SK-N-SH (cell line): ENCODE results near the gene ANKRD31. TPM values are rescaled to one million over a fixed set of nuclear protein-coding genes. Genes with fewer than 3 reads are reported as not detected.
"Not testable (repeated sequence)": the region's sequence is repeated elsewhere in the genome, so short reads cannot be mapped to it uniquely, and the experiment has no call there.

Experiments used
- CTCF ChIA-PET: fragments of 300-600, 350-600 bp; formaldehyde crosslinking; extraction: SDS; loops from one replicate; lab custom pipeline; 2021; lab: Yijun Ruan, JAX
- POLR2A ChIA-PET: fragments of 350-600 bp; sonication (Branson Sonifier 250); formaldehyde crosslinking; extraction: SDS; loops from one replicate; lab custom pipeline; 2020; ENCODE audit warnings: antibody characterized with exemption, inconsistent platforms; lab: Yijun Ruan, JAX
- DNase-seq: peaks from one replicate; pipeline ENCODE4 v3.0.0; 2012
- H2AFZ ChIP-seq: fragments of 200-600 bp; sonication (generic); 2 replicates; pipeline ENCODE4 v1.8.1; 2016; ENCODE audit warnings: antibody characterized with exemption, mild to moderate bottlenecking, low read depth
- H3F3A ChIP-seq: fragments of 200-600 bp; sonication (generic); replicated peaks from 2 replicates; pipeline ENCODE3; 2016; ENCODE audit warnings: antibody characterized with exemption, mild to moderate bottlenecking; ENCODE audit not compliant: insufficient read depth
- H3K27ac ChIP-seq, 2 experiments: fragments of 200-500 bp in 1 of 2; fragments of 200-600 bp in 1 of 2; sonication (Bioruptor generic) in 1 of 2; sonication (generic), shearing (Covaris generic) in 1 of 2; 2 replicates each; pipeline versions ENCODE4 v1.5.1 to v1.6.1; 2014 to 2016; ENCODE audit warnings: low read depth in 2 of 2, inconsistent platforms in 1 of 2, low read length in 1 of 2, mild to moderate bottlenecking in 1 of 2, mixed read lengths in 1 of 2
- H3K27me3 ChIP-seq: fragments of 200-600 bp; sonication (generic), shearing (Covaris generic); 2 replicates; pipeline ENCODE4 v1.6.1; 2016; ENCODE audit warnings: mixed run types; ENCODE audit not compliant: insufficient read depth
- H3K36me3 ChIP-seq, 2 experiments: fragments of 200-500 bp in 1 of 2; fragments of 200-600 bp in 1 of 2; sonication (Bioruptor generic) in 1 of 2; sonication (generic) in 1 of 2; replicated peaks in 1 of 2; 2 replicates each; pipeline versions ENCODE3 to v1.5.1; 2014 to 2016; ENCODE audit warnings: low read length in 1 of 2, mild to moderate bottlenecking in 1 of 2; ENCODE audit not compliant: insufficient read depth in 2 of 2, control insufficient read depth in 1 of 2
- H3K4me1 ChIP-seq, 2 experiments: fragments of 200-500 bp in 1 of 2; fragments of 200-600 bp in 1 of 2; sonication (Bioruptor generic) in 1 of 2; sonication (generic), shearing (Covaris generic) in 1 of 2; 2 replicates each; pipeline versions ENCODE4 v1.5.1 to v1.6.1; 2014 to 2016; ENCODE audit warnings: low read depth in 1 of 2, low read length in 1 of 2, mixed run types in 1 of 2; ENCODE audit not compliant: insufficient read depth in 2 of 2, control insufficient read depth in 1 of 2
- H3K4me2 ChIP-seq: fragments of 200-600 bp; sonication (generic), shearing (Covaris generic); 2 replicates; pipeline ENCODE4 v1.6.1; 2017; ENCODE audit warnings: mixed run types
- H3K4me3 ChIP-seq, 2 experiments: fragments of 200-500 bp in 1 of 2; fragments of 200-600 bp in 1 of 2; sonication (Bioruptor generic) in 1 of 2; sonication (generic), shearing (Covaris generic) in 1 of 2; 2 replicates each; pipeline versions ENCODE4 v1.5.1 to v1.8.1; 2014 to 2016; ENCODE audit warnings: low read depth in 2 of 2, inconsistent platforms in 1 of 2, low read length in 1 of 2, mild to moderate bottlenecking in 1 of 2, mixed read lengths in 1 of 2, moderate library complexity in 1 of 2
- H3K79me2 ChIP-seq: fragments of 200-600 bp; sonication (generic); 2 replicates; pipeline ENCODE4 v1.8.1; 2017; ENCODE audit warnings: mild to moderate bottlenecking; ENCODE audit not compliant: insufficient read depth
- H3K9ac ChIP-seq: fragments of 200-600 bp; sonication (generic); 2 replicates; pipeline ENCODE4 v1.6.1; 2017; ENCODE audit warnings: mixed run types
- H3K9me2 ChIP-seq: fragments of 200-600 bp; sonication (generic); 2 replicates; pipeline ENCODE4 v1.6.1; 2017; ENCODE audit warnings: mixed run types
- H3K9me3 ChIP-seq: fragments of 200-600 bp; sonication (generic); 2 replicates; pipeline ENCODE4 v1.6.1; 2017; ENCODE audit warnings: mixed run types, mild to moderate bottlenecking, moderate library complexity
- H4K20me1 ChIP-seq: fragments of 200-600 bp; sonication (generic); 2 replicates; pipeline ENCODE4 v1.6.1; 2017; ENCODE audit warnings: mild to moderate bottlenecking, mixed run types; ENCODE audit not compliant: insufficient read depth
- EZH2phosphoT487 ChIP-seq: fragments of 200-600 bp; sonication (generic); IDR thresholded peaks from 2 replicates; pipeline ENCODE4 v1.6.1; 2017; ENCODE audit warnings: low read depth, mixed run types, mild to moderate bottlenecking, antibody characterized with exemption, moderate library complexity, borderline replicate concordance
- FOSL2 ChIP-seq: IDR thresholded peaks from 2 replicates; pipeline ENCODE4 v1.4.0; 2012; ENCODE audit warnings: low read depth, mild to moderate bottlenecking, moderate library complexity, borderline replicate concordance
- GATA2 ChIP-seq: sonication (generic); formaldehyde crosslinking; IDR thresholded peaks from 2 replicates; pipeline ENCODE4 v1.5.0; 2020; ENCODE audit warnings: mild to moderate bottlenecking, missing genetic modification reagents
- MEF2A ChIP-seq: IDR thresholded peaks from 2 replicates; pipeline ENCODE4 v1.4.0; 2012; ENCODE audit warnings: low read depth, borderline replicate concordance
- NFIC ChIP-seq: IDR thresholded peaks from 2 replicates; pipeline ENCODE4 v1.4.0; 2012; ENCODE audit warnings: borderline replicate concordance
- NRF1 ChIP-seq: IDR thresholded peaks from 2 replicates; pipeline ENCODE4 v1.6.1; 2012; ENCODE audit warnings: low read depth, mild to moderate bottlenecking, low read length
- POLR2AphosphoS5 ChIP-seq: IDR thresholded peaks from 2 replicates; pipeline ENCODE4 v1.6.1; 2012; ENCODE audit warnings: low read depth, low read length
- RAD21 ChIP-seq: IDR thresholded peaks from 2 replicates; pipeline ENCODE4 v1.6.1; 2012; ENCODE audit warnings: mild to moderate bottlenecking, low read length
- RXRA ChIP-seq: IDR thresholded peaks from 2 replicates; pipeline ENCODE4 v1.4.0; 2012; ENCODE audit warnings: low read depth, mild to moderate bottlenecking, borderline replicate concordance
- SIN3A ChIP-seq: IDR thresholded peaks from 2 replicates; pipeline ENCODE4 v1.6.1; 2012; ENCODE audit warnings: low read depth, mild to moderate bottlenecking, low read length, moderate library complexity, borderline replicate concordance
- SMC3 ChIP-seq: IDR thresholded peaks from 2 replicates; pipeline ENCODE4 v1.6.1; 2012; ENCODE audit warnings: low read depth, low read length, improper control_type of control experiment
- USF2 ChIP-seq: fragments of 150-350 bp; IDR thresholded peaks from 2 replicates; pipeline ENCODE4 v1.6.1; 2017; ENCODE audit warnings: antibody characterized with exemption, low read length, low read depth, borderline replicate concordance
- ZBTB33 ChIP-seq: IDR thresholded peaks from 2 replicates; pipeline ENCODE4 v1.4.0; 2012; ENCODE audit warnings: low read depth, borderline replicate concordance
- WGBS: methylation state at CpG from one replicate; pipeline ENCODE4 v1.1.6; 2017; ENCODE audit warnings: low lambda C conversion rate; 5-methylcytosine and 5-hydroxymethylcytosine counted together
- polyA plus RNA-seq, 3 experiments: library from polyadenylated mRNA; depleted of rRNA; stranded (reverse); fragments of >200 nt; gene quantifications; 2 replicates each; pipeline ENCODE4 v1.2.3, GENCODE V29; 2012
- TF ChIP-seq, protein P1 (sequence below): IDR thresholded peaks from 2 replicates; pipeline ENCODE4; 2012

ANKRD31 gene
- polyA plus RNA-seq, 1 of the 3 experiments (the other 2 are of a cell fraction): 0.05 TPM

GRCh38 chr5:75274486-75274885, 37.8 kb upstream of the ANKRD31 start:
- TF ChIP-seq EZH2phosphoT487 (no peak), SIN3A (no peak)
- TF ChIP-seq, protein P1, sequence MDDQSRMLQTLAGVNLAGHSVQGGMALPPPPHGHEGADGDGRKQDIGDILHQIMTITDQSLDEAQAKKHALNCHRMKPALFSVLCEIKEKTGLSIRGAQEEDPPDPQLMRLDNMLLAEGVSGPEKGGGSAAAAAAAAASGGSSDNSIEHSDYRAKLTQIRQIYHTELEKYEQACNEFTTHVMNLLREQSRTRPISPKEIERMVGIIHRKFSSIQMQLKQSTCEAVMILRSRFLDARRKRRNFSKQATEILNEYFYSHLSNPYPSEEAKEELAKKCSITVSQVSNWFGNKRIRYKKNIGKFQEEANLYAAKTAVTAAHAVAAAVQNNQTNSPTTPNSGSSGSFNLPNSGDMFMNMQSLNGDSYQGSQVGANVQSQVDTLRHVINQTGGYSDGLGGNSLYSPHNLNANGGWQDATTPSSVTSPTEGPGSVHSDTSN: no peak
- CTCF ChIA-PET: no interaction called here
- H2AFZ ChIP-seq: no peak overlapping the region
- no peaks in the 10 kb centered on the region for H3K79me2 ChIP-seq
- H3K9me3 ChIP-seq: no peaks in the 10 kb centered on the region
- no peaks in the 10 kb centered on the region for H3K27me3 ChIP-seq
- no peak overlapping the region for H3K4me3 ChIP-seq
- no peak overlapping the region for H3K4me2 ChIP-seq
- POLR2A ChIA-PET: no interaction called here
- no peaks in the 10 kb centered on the region for H3F3A ChIP-seq
- no peak overlapping the region for H3K27ac ChIP-seq
- H3K36me3 ChIP-seq: no peaks in the 10 kb centered on the region
- peaks cover 0 to 5% of the 10 kb centered on the region in 2 experiments; a peak in 1 of 4 replicates for H3K4me1 ChIP-seq
- no peak for DNase-seq
- no peak overlapping the region for H3K9ac ChIP-seq
- 36% methylated on average over 1 of the region's 1 CpG for WGBS
- no peaks in the 10 kb centered on the region for H4K20me1 ChIP-seq
- H3K9me2 ChIP-seq: no peaks in the 10 kb centered on the region

DNA sequence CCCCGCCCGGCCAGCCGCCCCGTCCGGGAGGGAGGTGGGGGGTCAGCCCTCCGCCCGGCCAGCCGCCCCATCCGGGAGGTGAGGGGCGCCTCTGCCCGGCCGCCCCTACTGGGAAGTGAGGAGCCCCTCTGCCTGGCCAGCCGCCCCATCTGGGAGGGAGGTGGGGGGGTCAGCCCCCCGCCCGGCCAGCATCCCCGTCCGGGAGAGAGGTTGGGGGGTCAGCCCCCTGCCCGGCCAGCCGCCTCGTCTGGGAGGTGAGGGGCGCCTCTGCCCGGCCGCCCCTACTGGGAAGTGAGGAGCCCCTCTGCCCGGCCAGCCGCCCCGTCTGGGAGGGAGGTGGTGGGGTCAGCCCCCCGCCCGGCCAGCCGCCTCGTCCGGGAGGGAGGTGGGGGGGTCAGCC, 33.9 kb upstream of the ANKRD31 start:
- DNase-seq, H3K4me3 ChIP-seq, POLR2A ChIA-PET, H3K27ac ChIP-seq, H3K36me3 ChIP-seq, H3K9me2 ChIP-seq, H3F3A ChIP-seq, H3K27me3 ChIP-seq, CTCF ChIA-PET, H4K20me1 ChIP-seq, H3K9ac ChIP-seq, H3K79me2 ChIP-seq, H3K9me3 ChIP-seq, H2AFZ ChIP-seq, H3K4me2 ChIP-seq, H3K4me1 ChIP-seq: not testable (repeated sequence)
- WGBS: no CpG with 5 or more reads among the region's 31 CpGs

DNA sequence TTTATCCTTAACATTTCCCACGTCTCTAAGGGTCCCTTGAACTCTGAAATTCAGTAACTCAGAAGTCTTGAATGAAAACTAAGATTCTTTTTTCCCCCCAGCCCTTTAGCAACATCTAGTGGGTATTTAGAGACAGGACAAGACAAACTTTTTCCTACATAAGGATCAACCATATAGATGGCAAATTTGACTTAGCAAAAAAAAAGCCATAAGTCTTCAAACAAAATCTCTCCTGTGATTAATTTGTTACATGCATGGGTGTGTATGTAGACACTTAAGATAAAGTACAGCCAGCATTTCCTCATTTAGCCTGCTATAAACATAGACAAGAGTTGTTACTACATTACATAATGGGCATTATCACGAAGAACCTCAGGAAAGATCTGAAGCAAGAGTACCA, 29.1 kb upstream of the ANKRD31 start:
- no peaks in the 10 kb centered on the region for H3K4me1 ChIP-seq
- H3K9ac ChIP-seq: no peak overlapping the region
- WGBS: 25% methylated on average over 2 of the region's 2 CpGs
- ChIA-PET POLR2A (interaction anchor here (0.6 kb wide), 1 partner anchor 293 kb away, joined by 4 read pairs; no protein-coding TSS in a partner anchor), CTCF (interaction anchor here (0.6 to 1.2 kb wide), 3 partner anchors 340 to 347 kb away, joined by 3 read pairs; no protein-coding TSS in a partner anchor)
- no peaks in the 10 kb centered on the region; the same call in 1 of the 2 replicates for H3K27me3 ChIP-seq
- no peaks in the 10 kb centered on the region for H3K9me3 ChIP-seq
- no peak overlapping the region for H2AFZ ChIP-seq
- no peaks in the 10 kb centered on the region for H3K79me2 ChIP-seq
- H3K4me3 ChIP-seq: peak overlapping the region in 1 of 2 experiments; percentile 13; a peak in 1 of 4 replicates
- no peak overlapping the region for H3K27ac ChIP-seq
- H3K36me3 ChIP-seq: no peaks in the 10 kb centered on the region
- DNase-seq: peak; percentile 33
- no peaks in the 10 kb centered on the region for H3K9me2 ChIP-seq
- no peaks in the 10 kb centered on the region for H4K20me1 ChIP-seq
- H3K4me2 ChIP-seq: no peak overlapping the region
- H3F3A ChIP-seq: no peaks in the 10 kb centered on the region
- TF ChIP-seq EZH2phosphoT487: no peak
- TF ChIP-seq USF2: no peak
- TF ChIP-seq FOSL2: no peak
- TF ChIP-seq, protein P1: no peak
- no peak for TF ChIP-seq MEF2A
- no peak for TF ChIP-seq GATA2 (CRISPR knock-in tag)
- no peak for TF ChIP-seq NFIC
- no peak for TF ChIP-seq NRF1
- no peak for TF ChIP-seq ZBTB33
- peak; percentile 71 for TF ChIP-seq RAD21
- TF ChIP-seq RXRA: no peak
- peak; percentile 46 for TF ChIP-seq SMC3
- no peak for TF ChIP-seq SIN3A
- no peak for TF ChIP-seq POLR2AphosphoS5
